GM12878 (cell line): ENCODE results near the gene CCDC110. TPM values are rescaled to one million over a fixed set of nuclear protein-coding genes. Genes with fewer than 3 reads are reported as not detected.

Experiments
- CHD2 ChIP-seq: IDR thresholded peaks from 2 replicates; pipeline ENCODE4 v1.6.1; 2011; ENCODE audit warnings: low read depth, low read length, improper control_type of control experiment, borderline replicate concordance
- GATAD2B ChIP-seq: fragments of 450-650 bp; conservative IDR thresholded peaks from 2 replicates; pipeline ENCODE4 v1.6.1; 2017; ENCODE audit warnings: low read depth, mild to moderate bottlenecking, moderate library complexity
- HCFC1 ChIP-seq: fragments of 150-350 bp; IDR thresholded peaks from 2 replicates; pipeline ENCODE4 v1.6.1; 2014; ENCODE audit warnings: low read length
- HDAC6 ChIP-seq: fragments of 200-600 bp; sonication (generic); IDR thresholded peaks from one replicate; pipeline ENCODE4 v1.8.0; 2017; ENCODE audit warnings: antibody characterized with exemption; ENCODE audit not compliant: unreplicated experiment
- KAT2A ChIP-seq: conservative IDR thresholded peaks from 2 replicates; pipeline ENCODE4 v1.6.1; 2011; ENCODE audit warnings: low read depth, low read length; ENCODE audit not compliant: control insufficient read depth
- MTA2 ChIP-seq: fragments of 450-650 bp; IDR thresholded peaks from 2 replicates; pipeline ENCODE4 v1.6.1; 2016; ENCODE audit warnings: low read depth, mild to moderate bottlenecking, moderate library complexity
- RELA ChIP-seq: fragments of 450-650 bp; IDR thresholded peaks from 2 replicates; pipeline ENCODE4 v1.8.0; 2014; ENCODE audit warnings: borderline replicate concordance; ENCODE audit not compliant: partially characterized antibody
- ZNF622 ChIP-seq: fragments of 450-650 bp; IDR thresholded peaks from 2 replicates; pipeline ENCODE4 v1.6.1; 2017; ENCODE audit warnings: mild to moderate bottlenecking, inconsistent platforms
- polyA plus RNA-seq, 11 experiments: library from polyadenylated mRNA; depleted of rRNA in 4 of 11; unstranded in 6 of 11; stranded (reverse) in 5 of 11; fragments of >200 nt; fragmentation: Nextera tagmentation in 4 of 11; fragmentation: Illumina TruSeq in 1 of 11; extraction: Ambion mirVana in 4 of 11; extraction: Trizol in 1 of 11; gene quantifications; 1 replicate in 1 of 11; 2 replicates in 10 of 11; pipeline versions ENCODE4 v1.2.1 to v1.2.3, GENCODE V29; 2011 to 2016; ENCODE audit warnings: inconsistent platforms in 2 of 11, missing spikeins in 2 of 11, low read depth in 1 of 11
- total RNA-seq, 4 experiments: library from RNA; depleted of rRNA in 3 of 4; stranded (reverse); fragments of >200 nt in 3 of 4; fragmentation: Illumina TruSeq in 1 of 4; extraction: Trizol in 1 of 4; gene quantifications; 2 replicates each; pipeline versions ENCODE4 v1.2.1 to v1.2.3, GENCODE V29; 2013 to 2021
- TF ChIP-seq, protein P1 (sequence below): IDR thresholded peaks from 2 replicates; pipeline ENCODE4 v1.6.1; 2012; ENCODE audit warnings: low read length, inconsistent platforms

CCDC110 gene
- total and polyA plus RNA-seq, 10 of the 15 experiments (the other 5 are each of a cell fraction or from before 2014, with no cell fraction given): 0.85 to 3.1 (median 2.1) TPM; not detected in 1

DNA sequence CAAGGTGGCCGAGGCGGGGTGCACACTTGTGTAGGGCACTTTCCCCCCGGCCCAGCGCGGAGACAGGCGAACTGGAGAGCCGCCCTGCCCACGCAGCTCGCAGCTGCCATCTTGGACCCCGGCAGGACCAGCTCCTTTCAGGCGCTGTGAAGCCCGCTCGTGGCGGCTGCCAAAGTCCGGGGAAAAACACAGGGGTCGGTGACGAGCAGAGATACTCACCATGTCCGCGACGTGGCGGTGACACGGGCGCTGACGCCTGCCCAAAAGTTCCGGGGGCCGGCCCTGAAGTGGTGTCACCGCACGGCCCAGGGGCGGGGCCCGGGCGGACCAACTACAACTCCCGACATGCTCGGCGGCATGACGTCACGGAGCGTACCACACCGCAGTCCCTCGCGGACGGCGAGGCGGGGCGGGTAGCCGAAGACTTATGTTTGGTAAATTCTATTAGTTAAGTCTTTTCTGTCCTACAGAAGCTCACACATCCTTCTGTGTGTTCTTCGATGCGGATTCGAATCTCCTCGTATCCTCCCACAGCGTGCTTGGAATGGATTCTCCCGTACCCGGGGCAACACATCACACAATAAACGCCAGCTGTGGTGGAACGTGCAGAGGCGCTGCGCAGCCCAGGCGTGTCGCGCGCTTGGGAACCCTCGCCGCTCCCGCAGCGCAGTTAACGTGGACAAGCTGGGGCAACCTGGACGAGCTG lies 45.7 kb downstream of the CCDC110 start, which contains the start of gene UFSP2 (continued):
- TF ChIP-seq, protein P1, sequence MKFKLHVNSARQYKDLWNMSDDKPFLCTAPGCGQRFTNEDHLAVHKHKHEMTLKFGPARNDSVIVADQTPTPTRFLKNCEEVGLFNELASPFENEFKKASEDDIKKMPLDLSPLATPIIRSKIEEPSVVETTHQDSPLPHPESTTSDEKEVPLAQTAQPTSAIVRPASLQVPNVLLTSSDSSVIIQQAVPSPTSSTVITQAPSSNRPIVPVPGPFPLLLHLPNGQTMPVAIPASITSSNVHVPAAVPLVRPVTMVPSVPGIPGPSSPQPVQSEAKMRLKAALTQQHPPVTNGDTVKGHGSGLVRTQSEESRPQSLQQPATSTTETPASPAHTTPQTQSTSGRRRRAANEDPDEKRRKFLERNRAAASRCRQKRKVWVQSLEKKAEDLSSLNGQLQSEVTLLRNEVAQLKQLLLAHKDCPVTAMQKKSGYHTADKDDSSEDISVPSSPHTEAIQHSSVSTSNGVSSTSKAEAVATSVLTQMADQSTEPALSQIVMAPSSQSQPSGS: peak; percentile 57; the same call in 1 of the 2 replicates
- no peak for TF ChIP-seq KAT2A
- TF ChIP-seq HCFC1: peak; percentile 89
- TF ChIP-seq HDAC6: peak; percentile 58
- no peak for TF ChIP-seq MTA2
- no peak for TF ChIP-seq ZNF622
- TF ChIP-seq GATAD2B: peak; percentile 66
- TF ChIP-seq RELA: peak; percentile 87
- TF ChIP-seq CHD2: peak; percentile 36
- TF ChIP-seq, all 136 proteins: peak for 65
